Caki2 (cell line): Measurements from ENCODE around the gene KCNC1. TPM values are rescaled to one million over a fixed set of nuclear protein-coding genes. Genes with fewer than 3 reads are reported as not detected.

Source experiments
- DNase-seq: peaks from one replicate; pipeline ENCODE4 v3.0.0-alpha.2; 2015; ENCODE audit warnings: low read depth
- in situ Hi-C: cut with HindIII; loops from 2 replicates; pipeline ENCODE4 v1.10.0; 2016; ENCODE audit warnings: low sequenced_read_pairs, low pct_unique_long_range_greater_than_20kb, mixed read lengths
- total RNA-seq: library from RNA; depleted of rRNA; stranded (reverse); fragments of >200 nt; shearing (Covaris generic); gene quantifications from 2 replicates; pipeline ENCODE4 v1.2.3, GENCODE V29; 2014; ENCODE audit warnings: low replicate concordance

Gene KCNC1
- total RNA-seq, 1 experiment from 2014 or later, result 0.68 TPM

DNA sequence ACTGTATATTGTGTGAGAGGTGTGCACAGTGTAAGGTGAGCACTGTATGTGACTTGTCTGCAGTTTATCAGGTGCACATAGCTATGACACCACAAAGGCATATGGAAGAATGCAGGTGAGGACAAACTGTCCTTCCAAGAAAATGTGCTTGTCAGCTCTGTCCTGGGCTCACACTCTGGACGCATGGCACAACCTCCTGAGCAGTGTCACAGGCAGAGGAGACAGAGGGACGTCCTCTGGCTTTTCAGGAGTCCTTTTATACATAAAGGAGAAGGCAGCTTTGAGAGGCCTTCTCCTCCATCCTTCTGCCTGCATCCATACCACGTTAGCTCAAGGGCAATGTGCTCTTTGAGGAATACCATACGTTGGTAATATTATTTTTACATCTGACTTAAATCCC is 22.7 kb upstream of the KCNC1 start:
- no peak for DNase-seq
- in situ Hi-C loops, result no loop called here

DNA sequence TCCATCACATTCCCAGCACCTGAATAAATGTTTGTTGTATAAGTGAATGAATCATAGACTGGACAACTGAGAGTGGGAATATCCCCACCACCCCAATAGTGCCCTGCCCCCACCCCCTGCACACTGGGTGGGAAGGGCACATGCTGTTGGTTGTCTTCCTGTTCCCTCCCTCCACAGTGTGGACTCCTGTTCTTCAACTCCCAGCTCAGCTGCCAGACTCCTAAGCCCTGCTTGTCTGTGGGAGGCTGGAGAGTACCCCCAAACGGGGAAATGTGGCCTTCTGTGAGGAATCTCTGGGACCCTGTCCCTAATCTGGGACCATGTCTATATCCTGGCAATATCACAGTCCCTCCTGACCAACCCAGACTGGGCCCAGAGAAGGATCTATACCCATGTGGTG is 20.7 kb upstream of the KCNC1 start:
- in situ Hi-C loops, result no loop called here
- no peak for DNase-seq

DNA sequence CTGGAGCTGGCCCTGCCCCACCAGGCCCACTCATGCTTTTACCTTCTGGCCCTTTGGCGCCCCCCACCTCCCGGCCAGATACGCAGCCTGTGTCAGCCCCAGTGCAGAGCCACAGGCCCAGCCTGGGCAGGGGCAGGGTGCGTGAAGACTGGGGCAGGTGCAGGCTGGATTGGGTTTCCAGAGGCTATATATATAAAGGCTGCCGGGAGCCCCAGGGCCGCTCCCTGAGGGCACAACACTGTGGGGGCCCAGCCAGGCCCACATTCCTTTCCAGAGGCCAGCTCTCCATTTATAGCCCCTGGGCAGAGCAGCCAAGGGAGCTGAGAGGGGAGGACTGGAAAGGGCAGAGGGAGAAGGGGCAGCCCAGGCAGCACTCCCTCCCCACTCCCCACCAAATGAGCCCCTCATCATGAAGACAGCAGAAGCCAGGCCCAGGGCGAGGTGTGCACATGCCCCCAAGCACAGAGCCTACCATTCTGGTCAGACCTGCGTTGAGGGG is 20.2 kb upstream of the KCNC1 start:
- DNase-seq, result no peak
- in situ Hi-C loops, result no loop called here

DNA sequence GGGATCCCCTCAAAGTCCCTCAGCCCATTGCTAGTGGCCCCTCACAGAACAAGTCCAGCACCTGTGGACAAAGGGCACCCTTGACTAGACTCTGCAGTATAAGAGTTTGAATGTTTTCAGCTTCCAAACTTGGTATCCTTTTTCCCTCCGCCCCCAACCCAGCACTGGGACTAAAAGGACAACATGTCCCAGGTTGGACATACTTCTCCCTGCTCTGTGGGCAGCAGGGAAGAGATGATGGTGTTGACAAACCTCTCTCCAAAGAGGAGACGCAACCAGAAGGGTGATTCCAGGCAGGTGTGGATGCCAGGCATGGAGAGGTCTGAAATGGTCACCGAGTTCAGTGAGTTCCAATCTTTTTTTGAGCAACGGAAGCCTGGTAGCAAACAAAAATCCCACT is 19.7 kb upstream of the KCNC1 start:
- no peak for DNase-seq
- in situ Hi-C loops, result no loop called here

DNA sequence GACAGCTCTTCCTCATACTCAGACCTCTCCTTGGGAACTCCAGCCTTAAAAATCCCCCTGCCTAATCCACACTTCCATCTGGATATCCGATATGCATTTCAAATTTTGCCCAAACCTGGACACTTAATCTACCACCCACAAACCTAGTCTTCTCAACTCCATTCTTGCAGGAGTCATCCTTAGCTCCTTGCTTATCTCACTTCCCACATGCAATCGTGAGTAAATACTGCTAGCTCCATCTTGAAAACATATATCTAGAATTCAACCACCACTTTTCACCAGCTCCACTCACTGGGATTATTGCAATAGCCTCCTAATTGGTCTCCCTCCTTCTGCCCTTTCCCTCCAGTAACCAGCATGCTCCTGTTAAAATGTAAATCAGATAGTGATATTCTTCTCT is 17.8 kb upstream of the KCNC1 start:
- DNase-seq, result no peak
- in situ Hi-C loops, result no loop called here

DNA sequence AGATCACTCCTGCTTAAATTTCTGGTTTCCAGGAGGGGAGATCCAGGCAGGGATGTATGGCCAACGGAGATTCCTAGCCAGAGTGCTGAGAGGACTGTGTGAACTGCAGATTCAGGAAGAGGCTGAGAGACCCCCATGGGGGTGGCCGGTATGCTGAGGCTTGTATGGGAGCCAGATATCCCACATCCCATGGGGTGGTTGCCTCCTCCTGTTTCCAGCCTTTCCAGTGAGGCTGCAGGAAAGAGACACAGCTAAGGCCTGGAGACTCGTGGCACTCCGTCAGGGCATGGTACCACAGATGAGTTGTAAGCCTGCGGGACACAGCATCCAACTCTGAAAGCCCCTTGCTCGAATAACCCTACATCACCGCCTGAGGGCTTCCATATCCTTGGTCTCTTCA is 16.6 kb upstream of the KCNC1 start:
- in situ Hi-C loops, result no loop called here
- DNase-seq, result no peak

DNA sequence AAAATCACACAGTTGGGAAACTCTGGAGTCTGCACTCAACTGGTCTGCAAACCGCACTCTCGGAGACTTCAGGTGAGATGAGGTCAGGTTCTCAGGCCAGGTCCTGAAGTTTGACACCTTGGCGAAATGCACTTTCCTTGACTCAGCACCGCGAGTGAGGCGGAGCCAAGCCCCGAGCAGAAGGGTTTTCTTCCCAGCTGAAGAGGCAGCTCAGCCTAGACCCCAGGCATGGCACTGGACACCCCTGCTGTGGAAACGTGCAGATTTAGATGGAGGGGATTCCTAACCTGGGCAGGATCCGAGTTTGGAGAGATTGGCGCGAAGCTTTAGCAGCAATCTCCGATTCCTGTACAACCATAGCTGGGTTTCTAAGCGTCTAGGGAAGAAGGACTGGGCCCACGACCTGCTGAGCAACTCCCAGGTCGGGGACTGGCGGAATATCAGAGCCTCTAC is 16.0 kb upstream of the KCNC1 start:
- DNase-seq, result no peak
- in situ Hi-C loops, result no loop called here

DNA sequence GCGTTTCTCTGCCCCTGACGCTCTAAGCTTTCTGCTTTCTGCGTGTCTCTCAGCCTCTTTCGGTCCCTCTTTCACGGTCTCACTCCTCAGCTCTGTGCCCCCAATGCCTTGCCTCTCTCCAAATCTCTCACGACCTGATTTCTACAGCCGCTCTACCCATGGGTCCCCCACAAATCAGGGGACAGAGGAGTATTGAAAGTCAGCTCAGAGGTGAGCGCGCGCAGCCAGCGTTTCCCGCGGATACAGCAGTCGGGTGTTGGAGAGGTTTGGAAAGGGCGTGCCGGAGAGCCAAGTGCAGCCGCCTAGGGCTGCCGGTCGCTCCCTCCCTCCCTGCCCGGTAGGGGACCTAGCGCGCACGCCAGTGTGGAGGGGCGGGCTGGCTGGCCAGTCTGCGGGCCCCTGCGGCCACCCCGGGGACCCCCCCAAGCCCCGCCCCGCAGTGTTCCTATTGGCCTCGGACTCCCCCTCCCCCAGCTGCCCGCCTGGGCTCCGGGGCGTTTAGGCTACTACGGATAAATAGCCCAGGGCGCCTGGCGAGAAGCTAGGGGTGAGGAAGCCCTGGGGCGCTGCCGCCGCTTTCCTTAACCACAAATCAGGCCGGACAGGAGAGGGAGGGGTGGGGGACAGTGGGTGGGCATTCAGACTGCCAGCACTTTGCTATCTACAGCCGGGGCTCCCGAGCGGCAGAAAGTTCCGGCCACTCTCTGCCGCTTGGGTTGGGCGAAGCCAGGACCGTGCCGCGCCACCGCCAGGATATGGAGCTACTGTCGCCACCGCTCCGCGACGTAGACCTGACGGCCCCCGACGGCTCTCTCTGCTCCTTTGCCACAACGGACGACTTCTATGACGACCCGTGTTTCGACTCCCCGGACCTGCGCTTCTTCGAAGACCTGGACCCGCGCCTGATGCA is 15.3 kb upstream of the KCNC1 start, which contains the start of gene MYOD1:
MYOD1 (plus strand) TSS at position 544 of the 910 bp plus-strand sequence; CDS start at position 756, 212 bp downstream.
- DNase-seq, result no peak
- in situ Hi-C loops, result no loop called here

DNA sequence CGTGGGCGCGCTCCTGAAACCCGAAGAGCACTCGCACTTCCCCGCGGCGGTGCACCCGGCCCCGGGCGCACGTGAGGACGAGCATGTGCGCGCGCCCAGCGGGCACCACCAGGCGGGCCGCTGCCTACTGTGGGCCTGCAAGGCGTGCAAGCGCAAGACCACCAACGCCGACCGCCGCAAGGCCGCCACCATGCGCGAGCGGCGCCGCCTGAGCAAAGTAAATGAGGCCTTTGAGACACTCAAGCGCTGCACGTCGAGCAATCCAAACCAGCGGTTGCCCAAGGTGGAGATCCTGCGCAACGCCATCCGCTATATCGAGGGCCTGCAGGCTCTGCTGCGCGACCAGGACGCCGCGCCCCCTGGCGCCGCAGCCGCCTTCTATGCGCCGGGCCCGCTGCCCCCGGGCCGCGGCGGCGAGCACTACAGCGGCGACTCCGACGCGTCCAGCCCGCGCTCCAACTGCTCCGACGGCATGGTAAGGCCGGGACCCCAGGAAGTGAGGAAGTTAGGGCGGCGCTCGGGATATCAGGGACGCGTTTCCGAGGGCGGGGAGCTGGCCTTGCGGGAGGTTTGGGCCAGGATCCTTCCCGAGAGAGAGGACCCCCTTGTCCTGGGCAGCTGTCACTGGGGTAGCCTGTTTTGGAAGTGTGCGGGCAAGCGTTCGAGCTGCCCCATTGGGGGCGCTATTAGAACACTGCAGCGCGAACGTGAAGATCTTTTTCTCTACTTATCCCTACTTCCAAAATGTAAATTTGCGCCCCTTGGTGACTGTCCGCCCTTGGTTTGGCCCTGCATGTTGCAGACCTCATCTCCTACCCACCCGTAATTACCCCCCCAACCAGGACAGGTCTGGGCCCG is 14.4 kb upstream of the KCNC1 start:
- no peak for DNase-seq
- in situ Hi-C loops, result no loop called here

DNA sequence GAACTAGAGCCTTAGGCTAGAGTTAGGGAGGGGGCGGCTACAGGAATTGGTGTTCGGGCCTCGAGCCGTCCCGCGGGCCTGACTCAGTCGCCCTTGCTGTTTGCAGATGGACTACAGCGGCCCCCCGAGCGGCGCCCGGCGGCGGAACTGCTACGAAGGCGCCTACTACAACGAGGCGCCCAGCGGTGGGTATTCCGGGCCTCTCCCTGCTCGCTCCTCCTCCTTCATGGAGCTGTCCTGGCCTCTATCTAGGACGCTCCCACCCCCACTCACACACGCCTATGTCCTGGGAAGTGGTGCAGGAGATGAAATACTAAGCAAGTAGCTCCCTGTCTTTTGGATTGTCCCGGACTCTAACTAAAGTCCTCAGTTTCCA is 13.8 kb upstream of the KCNC1 start:
- DNase-seq, result no peak
- in situ Hi-C loops, result no loop called here

DNA sequence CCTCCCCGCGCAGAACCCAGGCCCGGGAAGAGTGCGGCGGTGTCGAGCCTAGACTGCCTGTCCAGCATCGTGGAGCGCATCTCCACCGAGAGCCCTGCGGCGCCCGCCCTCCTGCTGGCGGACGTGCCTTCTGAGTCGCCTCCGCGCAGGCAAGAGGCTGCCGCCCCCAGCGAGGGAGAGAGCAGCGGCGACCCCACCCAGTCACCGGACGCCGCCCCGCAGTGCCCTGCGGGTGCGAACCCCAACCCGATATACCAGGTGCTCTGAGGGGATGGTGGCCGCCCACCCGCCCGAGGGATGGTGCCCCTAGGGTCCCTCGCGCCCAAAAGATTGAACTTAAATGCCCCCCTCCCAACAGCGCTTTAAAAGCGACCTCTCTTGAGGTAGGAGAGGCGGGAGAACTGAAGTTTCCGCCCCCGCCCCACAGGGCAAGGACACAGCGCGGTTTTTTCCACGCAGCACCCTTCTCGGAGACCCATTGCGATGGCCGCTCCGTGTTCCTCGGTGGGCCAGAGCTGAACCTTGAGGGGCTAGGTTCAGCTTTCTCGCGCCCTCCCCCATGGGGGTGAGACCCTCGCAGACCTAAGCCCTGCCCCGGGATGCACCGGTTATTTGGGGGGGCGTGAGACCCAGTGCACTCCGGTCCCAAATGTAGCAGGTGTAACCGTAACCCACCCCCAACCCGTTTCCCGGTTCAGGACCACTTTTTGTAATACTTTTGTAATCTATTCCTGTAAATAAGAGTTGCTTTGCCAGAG is 13.2 kb upstream of the KCNC1 start:
- in situ Hi-C loops, result no loop called here
- DNase-seq, result no peak

DNA sequence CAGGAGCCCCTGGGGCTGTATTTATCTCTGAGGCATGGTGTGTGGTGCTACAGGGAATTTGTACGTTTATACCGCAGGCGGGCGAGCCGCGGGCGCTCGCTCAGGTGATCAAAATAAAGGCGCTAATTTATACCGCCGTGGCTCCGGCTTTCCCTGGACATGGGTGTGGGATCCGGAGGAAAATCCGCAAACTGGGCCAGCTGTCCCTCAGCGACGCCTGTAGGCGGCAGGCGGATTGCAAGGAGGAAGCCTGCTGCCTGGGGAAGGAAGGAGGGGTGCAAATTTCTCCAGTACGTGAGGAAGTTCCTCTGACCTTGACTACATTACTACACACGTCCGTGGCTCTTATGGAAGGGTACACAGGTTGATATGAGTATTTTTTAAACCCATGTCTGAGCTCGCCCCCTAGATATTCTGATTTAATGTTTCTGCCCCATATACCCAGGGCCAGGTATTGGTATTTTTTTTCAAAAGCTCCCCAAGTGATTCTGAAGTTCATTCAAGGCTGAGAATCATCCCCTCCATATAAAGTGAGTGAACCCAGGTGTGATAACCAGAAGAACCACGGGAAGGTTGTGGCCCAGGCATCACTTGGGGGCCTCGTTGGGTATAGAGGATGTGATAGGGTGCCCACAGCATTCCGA is 12.5 kb upstream of the KCNC1 start:
- no peak for DNase-seq
- in situ Hi-C loops, result no loop called here

DNA sequence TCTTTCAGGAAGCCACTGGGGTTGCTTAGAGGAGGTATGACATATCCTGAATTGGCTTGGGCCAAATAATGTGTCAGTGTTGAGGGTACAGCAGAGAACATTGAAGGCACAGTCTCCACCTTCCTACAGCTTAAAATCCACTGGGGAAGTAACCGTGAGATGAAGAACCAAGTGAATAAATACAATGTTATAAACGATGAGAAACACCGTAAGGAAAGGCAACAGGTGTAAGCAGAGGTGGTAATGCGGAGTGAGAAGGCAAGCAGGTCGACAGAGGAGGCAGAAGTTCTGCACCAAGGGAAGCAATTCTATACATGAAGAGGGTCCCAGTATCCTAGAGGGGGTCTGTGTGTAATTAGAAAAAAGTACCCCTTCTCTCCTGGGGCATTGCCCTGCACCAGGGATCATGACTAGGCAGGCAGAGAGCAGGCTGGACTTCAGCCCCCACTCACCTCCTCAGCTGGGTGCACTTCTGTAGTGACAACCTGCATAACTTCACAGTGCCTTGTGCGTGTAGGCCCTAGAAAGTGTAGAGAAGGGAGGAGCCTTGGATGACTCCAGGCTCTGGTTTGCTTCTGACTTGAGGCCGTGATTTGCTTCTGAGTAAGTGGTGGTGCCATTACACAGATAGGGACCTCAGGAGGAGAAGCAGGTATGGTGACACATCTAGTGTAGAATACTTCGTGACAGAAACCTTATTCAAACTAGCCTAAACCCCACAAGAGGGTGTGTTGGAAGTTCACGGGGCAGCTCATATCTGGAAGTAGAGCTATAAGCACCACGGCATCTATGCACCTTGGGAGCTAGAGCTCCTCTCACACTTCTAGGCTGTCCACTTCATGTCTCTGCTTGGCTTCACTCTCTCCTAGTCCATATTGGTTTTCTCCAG is 10.3 kb upstream of the KCNC1 start:
- in situ Hi-C loops, result no loop called here
- no peak for DNase-seq

DNA sequence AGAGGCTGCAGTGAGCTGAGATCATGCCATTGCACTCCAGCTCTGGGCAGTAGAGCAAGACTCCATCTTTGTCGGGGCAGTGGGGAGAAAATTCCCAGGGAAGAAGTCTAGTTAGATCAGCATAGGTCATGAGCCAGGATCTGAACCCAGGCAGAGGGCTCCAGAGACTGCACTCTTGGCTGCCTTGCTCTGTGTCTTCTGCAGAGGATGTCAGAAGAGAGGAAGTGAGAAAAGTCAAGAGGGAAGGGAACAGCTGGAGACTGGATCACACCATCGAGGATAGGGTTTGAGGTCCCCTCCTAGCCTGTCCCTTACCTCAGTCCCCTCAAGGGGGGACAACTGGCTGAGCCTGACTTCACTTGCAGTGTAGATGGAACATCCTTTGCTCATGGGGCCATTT is 9.4 kb upstream of the KCNC1 start:
- in situ Hi-C loops, result no loop called here
- DNase-seq, result no peak

DNA sequence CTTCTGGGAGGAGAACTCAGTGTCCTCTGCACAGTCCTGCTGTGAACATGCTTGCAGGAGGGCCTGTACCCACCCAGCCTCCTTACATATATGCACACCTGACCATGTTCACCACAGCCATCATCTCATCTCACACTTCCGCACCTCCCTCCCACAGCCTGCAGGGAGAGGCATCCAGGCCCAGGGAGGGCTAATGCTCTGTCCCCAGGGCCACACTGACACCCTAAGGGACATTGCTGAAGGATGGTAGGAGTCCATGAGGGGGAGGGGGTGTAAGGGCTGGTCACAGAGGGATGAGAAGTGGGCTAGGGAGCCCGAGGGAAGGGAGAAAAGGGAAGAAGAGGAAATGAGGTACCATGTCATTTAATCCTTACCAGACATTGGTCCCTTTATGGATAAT is 4.4 kb upstream of the KCNC1 start:
- no peak for DNase-seq
- in situ Hi-C loops, result loop anchor here (10.0 kb wide), 1 partner anchor 245 kb away; no protein-coding TSS in a partner anchor

DNA sequence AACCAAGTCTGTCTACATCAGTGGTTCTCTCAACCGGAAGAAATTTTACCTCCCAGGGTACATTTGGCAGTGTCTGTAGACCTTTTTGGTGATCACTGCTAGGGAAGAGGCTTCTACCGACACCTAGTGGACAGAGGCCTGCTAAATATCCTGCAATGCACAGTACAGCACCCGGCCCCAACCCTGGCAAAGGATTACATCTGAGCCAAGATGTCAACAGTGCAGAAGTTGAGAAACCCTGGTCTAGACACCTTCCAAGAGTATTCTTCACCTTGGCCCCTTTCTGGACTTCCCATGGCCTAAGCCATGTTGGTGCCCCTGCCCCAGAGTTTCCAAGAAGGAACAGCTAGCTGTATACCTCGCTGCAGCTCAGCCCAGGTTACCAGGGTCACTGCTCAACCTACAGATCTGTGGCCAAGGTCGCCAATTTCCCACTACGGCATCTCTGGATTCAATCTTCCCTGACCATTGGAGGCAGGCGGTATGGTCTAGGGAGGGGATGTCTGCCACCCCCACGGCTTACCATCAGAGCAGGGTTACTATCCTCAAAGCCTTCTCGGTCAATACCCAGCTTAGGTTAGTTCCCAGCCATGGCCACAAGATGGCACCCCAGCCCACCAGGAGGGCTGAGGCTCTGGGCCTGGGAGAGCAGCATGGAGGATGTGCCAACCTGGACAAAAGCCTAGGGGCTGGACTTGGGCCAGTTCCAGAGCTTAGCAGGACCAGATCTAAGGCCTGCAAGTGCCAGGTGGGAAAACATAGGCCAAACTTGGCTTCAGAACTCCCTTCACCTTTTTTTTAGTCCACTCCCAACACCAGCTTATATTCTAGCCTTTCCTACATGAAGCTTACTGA is 3.7 kb upstream of the KCNC1 start:
- peak; percentile 66 for DNase-seq
- in situ Hi-C loops, result loop anchor here (10.0 kb wide), 1 partner anchor 244 kb away; no protein-coding TSS in a partner anchor
